Astrocyte (in vitro differentiated cells and primary cell): ENCODE measurements around the gene TRMT112. TPM values are rescaled to one million over a fixed set of nuclear protein-coding genes. Genes with fewer than 3 reads are reported as not detected.
A peak's percentile ranks its signal among the peaks of the same experiment; 100 is the strongest.

Source experiments
- DNase-seq: peaks from one replicate; pipeline ENCODE4 v3.0.0-alpha.2; 2010; ENCODE audit warnings: low read depth
- FAIRE-seq: peaks from 2 replicates; lab custom pipeline; 2011; peaks lifted over from hg19 to GRCh38; lab: Jason Lieb, UNC
- H2AFZ ChIP-seq: 2 replicates; pipeline ENCODE4 v1.6.0; 2012; ENCODE audit warnings: low read depth, low read length, inconsistent platforms
- H3K27ac ChIP-seq: 2 replicates; pipeline ENCODE4 v1.5.1; 2011; ENCODE audit warnings: low read depth, low read length, inconsistent platforms
- H3K27me3 ChIP-seq: 2 replicates; pipeline ENCODE4 v1.6.0; 2011; ENCODE audit warnings: low read length, inconsistent platforms; ENCODE audit not compliant: insufficient read depth
- H3K36me3 ChIP-seq: 2 replicates; pipeline ENCODE4 v1.5.1; 2011; ENCODE audit warnings: low read length, inconsistent platforms; ENCODE audit not compliant: insufficient read depth
- H3K4me1 ChIP-seq: 2 replicates; pipeline ENCODE4 v1.5.1; 2011; ENCODE audit warnings: low read length, inconsistent platforms; ENCODE audit not compliant: insufficient read depth
- H3K4me2 ChIP-seq: 2 replicates; pipeline ENCODE4 v1.6.0; 2012; ENCODE audit warnings: low read length, inconsistent platforms
- H3K4me3 ChIP-seq: 2 replicates; pipeline ENCODE4 v1.5.1; 2011; ENCODE audit warnings: low read depth, mild to moderate bottlenecking, low read length, inconsistent platforms; ENCODE audit not compliant: insufficient read depth
- H3K79me2 ChIP-seq: 2 replicates; pipeline ENCODE4 v1.6.0; 2012; ENCODE audit warnings: mild to moderate bottlenecking, low read length, inconsistent platforms; ENCODE audit not compliant: insufficient read depth
- H3K9ac ChIP-seq: 2 replicates; pipeline ENCODE4 v1.6.0; 2012; ENCODE audit warnings: mild to moderate bottlenecking, low read length, inconsistent platforms
- H3K9me3 ChIP-seq: 2 replicates; pipeline ENCODE4 v1.5.1; 2012; ENCODE audit warnings: low read depth, mild to moderate bottlenecking, low read length, inconsistent platforms; ENCODE audit not compliant: insufficient read depth
- H4K20me1 ChIP-seq: 2 replicates; pipeline ENCODE4 v1.6.0; 2012; ENCODE audit warnings: low read length, inconsistent platforms; ENCODE audit not compliant: insufficient read depth
- H3K27ac Mint-ChIP-seq: one replicate; pipeline ENCODE4 v1.8.0; 2021; ENCODE audit warnings: mild to moderate bottlenecking, mixed read lengths; ENCODE audit not compliant: unreplicated experiment
- H3K27me3 Mint-ChIP-seq: one replicate; pipeline ENCODE4 v1.8.0; 2021; ENCODE audit warnings: low read depth, mixed read lengths; ENCODE audit not compliant: unreplicated experiment
- H3K36me3 Mint-ChIP-seq: one replicate; pipeline ENCODE4 v1.8.0; 2021; ENCODE audit warnings: low read depth, mixed read lengths; ENCODE audit not compliant: unreplicated experiment
- H3K4me1 Mint-ChIP-seq: one replicate; pipeline ENCODE4 v1.8.0; 2021; ENCODE audit warnings: low read depth, mixed read lengths; ENCODE audit not compliant: unreplicated experiment
- H3K4me3 Mint-ChIP-seq: one replicate; pipeline ENCODE4 v1.8.0; 2021; ENCODE audit warnings: mild to moderate bottlenecking, moderate library complexity, mixed read lengths; ENCODE audit not compliant: unreplicated experiment
- H3K9me3 Mint-ChIP-seq: one replicate; pipeline ENCODE4 v1.8.0; 2021; ENCODE audit warnings: mild to moderate bottlenecking, mixed read lengths; ENCODE audit not compliant: unreplicated experiment
- CTCF ChIP-seq: IDR thresholded peaks from 2 replicates; pipeline ENCODE4 v1.5.1; 2011; ENCODE audit warnings: low read depth, mild to moderate bottlenecking, inconsistent platforms, low read length, moderate library complexity; ENCODE audit not compliant: insufficient read depth
- EZH2 ChIP-seq: IDR thresholded peaks from 2 replicates; pipeline ENCODE4 v1.6.1; 2012; ENCODE audit warnings: mild to moderate bottlenecking, low read length, inconsistent platforms; ENCODE audit not compliant: insufficient read depth
- total RNA-seq: library from RNA; stranded (reverse); gene quantifications from 2 replicates; pipeline ENCODE4 v1.2.1, GENCODE V29; 2021

TRMT112 gene
- total RNA-seq, 1 donor from 2014 or later = 146 TPM

DNA sequence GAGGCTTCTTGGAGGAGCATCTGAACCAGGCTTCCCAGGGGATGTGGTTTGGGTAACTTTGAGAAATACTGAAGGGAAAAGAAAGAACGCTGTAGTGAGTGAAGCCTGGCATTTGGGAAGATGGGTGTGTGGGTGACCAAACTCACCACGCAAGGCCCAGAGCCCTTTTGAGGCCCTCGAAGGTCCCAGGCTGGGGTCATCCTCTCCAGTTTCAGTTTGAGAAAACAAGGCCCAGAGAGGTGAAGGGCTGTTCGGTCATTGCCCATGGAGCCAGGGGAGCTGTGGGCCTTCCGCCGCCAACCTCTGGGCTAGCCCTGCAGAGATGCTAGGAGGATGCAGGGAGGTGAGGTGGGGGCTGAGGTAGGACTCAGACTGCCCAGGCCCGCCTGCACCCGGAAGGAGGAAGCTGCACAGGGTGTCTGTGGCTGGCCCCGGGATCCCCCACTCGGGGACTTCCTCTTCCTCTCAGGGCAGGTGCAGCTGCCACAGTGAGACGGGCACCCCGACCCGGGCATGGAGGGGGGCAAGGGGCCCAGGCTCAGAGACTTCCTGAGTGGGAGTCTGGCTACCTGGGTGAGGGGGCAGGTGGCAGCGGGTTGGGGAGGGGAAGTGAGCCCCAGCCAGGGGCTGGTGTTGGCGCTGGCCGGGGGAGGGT, 22.5 kb upstream of the TRMT112 start, which contains the start of gene CCDC88B:
Gene CCDC88B, plus strand, starts transcription at position 451 of the 655 bp plus-strand sequence. Its CDS starts 63 bp downstream, at position 514.
- no peaks in the 10 kb centered on the region for H3K36me3 ChIP-seq
- H3K27ac ChIP-seq = no peak within 1 kb of the TSS
- H3K36me3 Mint-ChIP-seq = no peaks in the 10 kb centered on the region
- H3K27me3 ChIP-seq = no peaks in the 10 kb centered on the region
- H3K9me3 Mint-ChIP-seq = no peaks in the 10 kb centered on the region
- H3K4me1 ChIP-seq = peaks cover 12% of the 10 kb centered on the region
- no peak for TF ChIP-seq CTCF
- H3K9ac ChIP-seq = no peak within 1 kb of the TSS
- H3K4me2 ChIP-seq = no peak within 1 kb of the TSS
- no peaks in the 10 kb centered on the region for H4K20me1 ChIP-seq
- H3K4me1 Mint-ChIP-seq = peaks cover 4% of the 10 kb centered on the region
- no peak within 1 kb of the TSS for H2AFZ ChIP-seq
- H3K27me3 Mint-ChIP-seq = peaks cover 12% of the 10 kb centered on the region
- H3K27ac Mint-ChIP-seq = no peak within 1 kb of the TSS
- no peak within 1 kb of the TSS for H3K4me3 ChIP-seq
- H3K79me2 ChIP-seq = no peaks in the 10 kb centered on the region
- H3K9me3 ChIP-seq = no peaks in the 10 kb centered on the region
- DNase-seq (no peak), FAIRE-seq (no peak)
- peak within 1 kb of the TSS; percentile 1 for H3K4me3 Mint-ChIP-seq

GRCh38 chr11:64339286-64339685, 21.9 kb upstream of the TRMT112 start:
- peaks cover 12% of the 10 kb centered on the region for H3K27me3 Mint-ChIP-seq
- no peaks in the 10 kb centered on the region for H3K36me3 Mint-ChIP-seq
- TF ChIP-seq EZH2 = no peak
- TF ChIP-seq CTCF = no peak
- H3K9ac ChIP-seq = no peak overlapping the region
- DNase-seq (no peak), FAIRE-seq (no peak)
- H3K4me2 ChIP-seq = no peak overlapping the region
- H3K27me3 ChIP-seq = no peaks in the 10 kb centered on the region
- peaks cover 12% of the 10 kb centered on the region for H3K4me1 ChIP-seq
- peaks cover 6% of the 10 kb centered on the region for H3K4me1 Mint-ChIP-seq
- H3K4me3 Mint-ChIP-seq = peak overlapping the region; percentile 1
- no peak overlapping the region for H3K4me3 ChIP-seq
- H4K20me1 ChIP-seq = no peaks in the 10 kb centered on the region
- H2AFZ ChIP-seq = no peak overlapping the region
- H3K79me2 ChIP-seq = no peaks in the 10 kb centered on the region
- no peak overlapping the region for H3K27ac Mint-ChIP-seq
- no peaks in the 10 kb centered on the region for H3K36me3 ChIP-seq
- no peak overlapping the region for H3K27ac ChIP-seq
- no peaks in the 10 kb centered on the region for H3K9me3 Mint-ChIP-seq
- H3K9me3 ChIP-seq = no peaks in the 10 kb centered on the region

GRCh38 chr11:64338716-64339115, 21.4 kb upstream of the TRMT112 start:
- H3K4me2 ChIP-seq = no peak overlapping the region
- no peaks in the 10 kb centered on the region for H3K79me2 ChIP-seq
- no peak overlapping the region for H2AFZ ChIP-seq
- H3K27me3 ChIP-seq = no peaks in the 10 kb centered on the region
- no peaks in the 10 kb centered on the region for H4K20me1 ChIP-seq
- H3K4me1 ChIP-seq = peaks cover 12% of the 10 kb centered on the region
- peaks cover 12% of the 10 kb centered on the region for H3K27me3 Mint-ChIP-seq
- no peaks in the 10 kb centered on the region for H3K9me3 Mint-ChIP-seq
- H3K36me3 Mint-ChIP-seq = no peaks in the 10 kb centered on the region
- H3K36me3 ChIP-seq = no peaks in the 10 kb centered on the region
- no peaks in the 10 kb centered on the region for H3K9me3 ChIP-seq
- no peak overlapping the region for H3K4me3 ChIP-seq
- DNase-seq (no peak), FAIRE-seq (no peak)
- no peak overlapping the region for H3K9ac ChIP-seq
- H3K4me3 Mint-ChIP-seq = no peak overlapping the region
- no peak overlapping the region for H3K27ac Mint-ChIP-seq
- no peak overlapping the region for H3K27ac ChIP-seq
- H3K4me1 Mint-ChIP-seq = peaks cover 6% of the 10 kb centered on the region
- TF ChIP-seq EZH2 (no peak), CTCF (no peak)
